HCT116 (cell line): ENCODE measurements around the gene RARB. TPM values are rescaled to one million over a fixed set of nuclear protein-coding genes. Genes with fewer than 3 reads are reported as not detected.

Source experiments
- ATAC-seq: fragments of 200-7000 bp; cut with Tn5 transposase; 2 replicates; pipeline ENCODE4 v1.9.1; 2020; ENCODE audit warnings: mild to moderate bottlenecking, moderate library complexity
- BruUV-seq: library from RNA; stranded (reverse); fragments of 400-500 nt; replicated peaks from 2 replicates; lab custom pipeline; 2021; lab: Mats Ljungman, UMichigan
- CTCF ChIA-PET: fragments of 300-600 bp; sonication (Branson Sonifier 250); formaldehyde crosslinking; loops from one replicate; lab custom pipeline; 2021; ENCODE audit warnings: antibody characterized with exemption; lab: Charles Lee
- POLR2A ChIA-PET: fragments of 300-600, 350-600 bp; sonication (Branson Sonifier 250); formaldehyde crosslinking; loops from one replicate; lab custom pipeline; 2021; ENCODE audit warnings: antibody characterized with exemption; lab: Charles Lee
- RAD21 ChIA-PET, 2 experiments: fragments of 300-600 bp; sonication (Branson Sonifier 250); formaldehyde crosslinking; loops; one replicate each; lab custom pipeline; 2023; ENCODE audit warnings: low total read pairs in 2 of 2; ENCODE audit not compliant: uncharacterized antibody in 2 of 2, unreplicated experiment in 2 of 2, low non-redundant PET in 1 of 2; lab: Charles Lee
- DNase-seq: peaks from one replicate; pipeline ENCODE4 v3.0.0-alpha.2; 2010; ENCODE audit warnings: low read depth, low spot score
- H2AFZ ChIP-seq: fragments of 200-600 bp; shearing (Covaris generic), sonication (generic); 2 replicates; pipeline ENCODE4 v1.6.1; 2017; ENCODE audit warnings: low read depth, mixed run types, mixed read lengths, antibody characterized with exemption, low read length; ENCODE audit not compliant: poor library complexity, severe bottlenecking
- H3K27ac ChIP-seq: 2 replicates; pipeline ENCODE4 v1.5.1; 2012; ENCODE audit warnings: low read depth, low read length
- H3K27me3 ChIP-seq: fragments of 200-600 bp; sonication (generic); 2 replicates; pipeline ENCODE4 v1.6.1; 2016; ENCODE audit warnings: mixed run types, low read length, mixed read lengths; ENCODE audit not compliant: insufficient read depth
- H3K36me3 ChIP-seq, 2 experiments: fragments of 200-500 bp in 1 of 2; fragments of 200-600 bp in 1 of 2; sonication (Bioruptor generic) in 1 of 2; sonication (generic) in 1 of 2; 2 replicates each; pipeline versions ENCODE4 v1.5.1 to v1.6.1; 2014 to 2016; ENCODE audit warnings: low read length in 2 of 2, inconsistent platforms in 1 of 2, mixed read lengths in 1 of 2, mixed run types in 1 of 2; ENCODE audit not compliant: insufficient read depth in 2 of 2, control insufficient read depth in 1 of 2
- H3K4me1 ChIP-seq, 2 experiments: fragments of 200-600 bp in 1 of 2; sonication (generic) in 1 of 2; 2 replicates each; pipeline versions ENCODE4 v1.5.1 to v1.6.1; 2012 to 2017; ENCODE audit warnings: low read length in 2 of 2, inconsistent platforms in 1 of 2, mild to moderate bottlenecking in 1 of 2, mixed read lengths in 1 of 2, mixed run types in 1 of 2, moderate library complexity in 1 of 2; ENCODE audit not compliant: insufficient read depth in 2 of 2, control insufficient read depth in 1 of 2
- H3K4me2 ChIP-seq: fragments of 200-600 bp; sonication (generic); 2 replicates; pipeline ENCODE4 v1.6.1; 2017; ENCODE audit warnings: mixed run types, low read length, mixed read lengths
- H3K4me3 ChIP-seq, 2 experiments: fragments of 200-600 bp in 1 of 2; sonication (generic) in 1 of 2; replicated peaks in 1 of 2; 2 replicates each; pipeline ENCODE4 v1.5.1; 2011 to 2016; ENCODE audit warnings: low read length in 2 of 2, control low read depth in 1 of 2, low read depth in 1 of 2, mild to moderate bottlenecking in 1 of 2, mixed read lengths in 1 of 2, mixed run types in 1 of 2
- H3K79me2 ChIP-seq: fragments of 200-600 bp; sonication (generic); 2 replicates; pipeline ENCODE4 v1.6.1; 2017; ENCODE audit warnings: mild to moderate bottlenecking, mixed run types, low read length, moderate library complexity, mixed read lengths; ENCODE audit not compliant: insufficient read depth
- H3K9ac ChIP-seq: fragments of 200-600 bp; sonication (generic); 2 replicates; pipeline ENCODE4 v1.6.1; 2016; ENCODE audit warnings: low read length, mixed read lengths
- H3K9me2 ChIP-seq: fragments of 200-600 bp; sonication (generic), shearing (Covaris generic); 2 replicates; pipeline ENCODE4 v1.6.1; 2017; ENCODE audit warnings: mixed run types, mild to moderate bottlenecking, moderate library complexity; ENCODE audit not compliant: insufficient read depth
- H3K9me3 ChIP-seq, 2 experiments: fragments of 200-500 bp in 1 of 2; fragments of 200-600 bp in 1 of 2; sonication (Bioruptor generic) in 1 of 2; sonication (generic) in 1 of 2; 2 replicates each; pipeline ENCODE4 v1.6.1; 2014 to 2017; ENCODE audit warnings: low read length in 2 of 2, mixed read lengths in 2 of 2, inconsistent platforms in 1 of 2, low read depth in 1 of 2, mild to moderate bottlenecking in 1 of 2, mixed run types in 1 of 2, moderate library complexity in 1 of 2; ENCODE audit not compliant: control insufficient read depth in 1 of 2, insufficient read depth in 1 of 2
- H4K20me1 ChIP-seq: fragments of 200-600 bp; sonication (generic), shearing (Covaris generic); 2 replicates; pipeline ENCODE4 v1.6.1; 2017; ENCODE audit warnings: mixed run types, mild to moderate bottlenecking, moderate library complexity; ENCODE audit not compliant: insufficient read depth
- ATF3 ChIP-seq: IDR thresholded peaks from 2 replicates; pipeline ENCODE4 v1.6.1; 2012
- CBX3 ChIP-seq: IDR thresholded peaks from 2 replicates; pipeline ENCODE4 v1.6.1; 2012; ENCODE audit warnings: low read depth
- CEBPB ChIP-seq: IDR thresholded peaks from 2 replicates; pipeline ENCODE4 v1.6.1; 2012; ENCODE audit warnings: low read depth
- EGR1 ChIP-seq: IDR thresholded peaks from 2 replicates; pipeline ENCODE4 v1.6.1; 2012; ENCODE audit warnings: low read depth
- EZH2 ChIP-seq: fragments of 200-600 bp; sonication (generic); IDR thresholded peaks from 2 replicates; pipeline ENCODE4 v1.6.1; 2017; ENCODE audit warnings: antibody characterized with exemption, mixed run types
- EZH2phosphoT487 ChIP-seq: fragments of 200-600 bp; IDR thresholded peaks from 2 replicates; pipeline ENCODE4 v1.6.1; 2018; ENCODE audit warnings: antibody characterized with exemption, borderline replicate concordance
- FOSL1 ChIP-seq: IDR thresholded peaks from 2 replicates; pipeline ENCODE4 v1.6.1; 2012; ENCODE audit warnings: low read depth
- JUND ChIP-seq: IDR thresholded peaks from 2 replicates; pipeline ENCODE4 v1.6.1; 2012
- POLR2AphosphoS5 ChIP-seq: IDR thresholded peaks from 2 replicates; pipeline ENCODE4 v1.6.1; 2011; ENCODE audit warnings: mild to moderate bottlenecking, low read depth, low read length, moderate library complexity
- RAD21 ChIP-seq: IDR thresholded peaks from 2 replicates; pipeline ENCODE4 v1.6.1; 2012; ENCODE audit warnings: low read depth, mild to moderate bottlenecking
- REST ChIP-seq: IDR thresholded peaks from 2 replicates; pipeline ENCODE4 v1.6.1; 2012; ENCODE audit warnings: low read depth
- SIN3A ChIP-seq: IDR thresholded peaks from 2 replicates; pipeline ENCODE4 v1.6.1; 2012; ENCODE audit warnings: low read depth
- SP1 ChIP-seq: IDR thresholded peaks from 2 replicates; pipeline ENCODE4 v1.6.1; 2012; ENCODE audit warnings: low read depth
- SRF ChIP-seq: IDR thresholded peaks from 2 replicates; pipeline ENCODE4 v1.6.1; 2012; ENCODE audit warnings: low read depth
- TCF7L2 ChIP-seq: IDR thresholded peaks from 2 replicates; pipeline ENCODE4 v1.7.0; 2011; ENCODE audit warnings: borderline replicate concordance, inconsistent platforms; ENCODE audit not compliant: insufficient read depth, insufficient read length; ENCODE audit errors: extremely low read depth
- YY1 ChIP-seq: IDR thresholded peaks from 2 replicates; pipeline ENCODE4 v1.6.1; 2011; ENCODE audit warnings: low read length, low read depth, moderate library complexity, mild to moderate bottlenecking; ENCODE audit not compliant: insufficient replicate concordance; ENCODE audit errors: extremely low read depth
- ZFX ChIP-seq: fragments of 450-650 bp; IDR thresholded peaks from 2 replicates; pipeline ENCODE4 v1.6.1; 2017
- intact Hi-C: fragments of 100-400 bp; cut with micrococcal nuclease; formaldehyde crosslinking; loops from 2 replicates; pipeline ENCODE4 v1.10.0; 2022
- total RNA-seq: library from RNA; stranded (reverse); gene quantifications from one replicate; pipeline ENCODE4 v1.2.1, GENCODE V29; 2021; ENCODE audit not compliant: unreplicated experiment
- TF ChIP-seq, protein P1 (sequence below): IDR thresholded peaks from 2 replicates; pipeline ENCODE4 v1.6.1; 2011; ENCODE audit warnings: mild to moderate bottlenecking, low read length, moderate library complexity; ENCODE audit not compliant: insufficient replicate concordance; ENCODE audit errors: extremely low read depth
- TF ChIP-seq, protein P2 (sequence below), 3 experiments: fragments of 200-600 bp in 1 of 3; sonication (generic) in 1 of 3; IDR thresholded peaks in 2 of 3; conservative IDR thresholded peaks in 1 of 3; 2 replicates each; pipeline ENCODE4 v1.5.1; 2012 to 2017; ENCODE audit warnings: low read depth in 2 of 3, low read length in 2 of 3, antibody characterized with exemption in 1 of 3, borderline replicate concordance in 1 of 3, control low read depth in 1 of 3, mild to moderate bottlenecking in 1 of 3, mixed read lengths in 1 of 3, mixed run types in 1 of 3, moderate library complexity in 1 of 3; ENCODE audit not compliant: insufficient read depth in 1 of 3
- TF ChIP-seq, protein P3 (sequence below): IDR thresholded peaks from 2 replicates; pipeline ENCODE4 v1.6.1; 2012

The RARB gene
- total RNA-seq, 1 experiment from 2014 or later, result not detected

- RAD21 ChIA-PET, result no interaction called here
- Histone ChIP-seq H3K79me2 (no peaks in the 10 kb centered on the region), H2AFZ (no peak overlapping the region), H3K9me2 (no peaks in the 10 kb centered on the region), H4K20me1 (no peaks in the 10 kb centered on the region), H3K4me3 (no peak overlapping the region), H3K9ac (no peak overlapping the region), H3K4me1 (peaks cover 0 to 8% of the 10 kb centered on the region in 2 experiments; a peak in 1 of 4 replicates), H3K27me3 (no peaks in the 10 kb centered on the region), H3K36me3 (peaks cover 6 to 21% of the 10 kb centered on the region in 2 experiments; a peak in 3 of 4 replicates), H3K4me2 (no peak overlapping the region), H3K9me3 (no peaks in the 10 kb centered on the region), H3K27ac (no peak overlapping the region)
- ATAC-seq, result no peak
- BruUV-seq, result no TSS peak
- TF ChIP-seq EGR1 (no peak), FOSL1 (no peak), SP1 (no peak), ZFX (no peak), CEBPB (no peak), SRF (no peak), JUND (no peak), POLR2AphosphoS5 (no peak), SIN3A (no peak), TCF7L2 (no peak), RAD21 (no peak), ATF3 (no peak), CBX3 (no peak), EZH2phosphoT487 (no peak), YY1 (no peak), EZH2 (no peak), REST (no peak)
- TF ChIP-seq, protein P1, sequence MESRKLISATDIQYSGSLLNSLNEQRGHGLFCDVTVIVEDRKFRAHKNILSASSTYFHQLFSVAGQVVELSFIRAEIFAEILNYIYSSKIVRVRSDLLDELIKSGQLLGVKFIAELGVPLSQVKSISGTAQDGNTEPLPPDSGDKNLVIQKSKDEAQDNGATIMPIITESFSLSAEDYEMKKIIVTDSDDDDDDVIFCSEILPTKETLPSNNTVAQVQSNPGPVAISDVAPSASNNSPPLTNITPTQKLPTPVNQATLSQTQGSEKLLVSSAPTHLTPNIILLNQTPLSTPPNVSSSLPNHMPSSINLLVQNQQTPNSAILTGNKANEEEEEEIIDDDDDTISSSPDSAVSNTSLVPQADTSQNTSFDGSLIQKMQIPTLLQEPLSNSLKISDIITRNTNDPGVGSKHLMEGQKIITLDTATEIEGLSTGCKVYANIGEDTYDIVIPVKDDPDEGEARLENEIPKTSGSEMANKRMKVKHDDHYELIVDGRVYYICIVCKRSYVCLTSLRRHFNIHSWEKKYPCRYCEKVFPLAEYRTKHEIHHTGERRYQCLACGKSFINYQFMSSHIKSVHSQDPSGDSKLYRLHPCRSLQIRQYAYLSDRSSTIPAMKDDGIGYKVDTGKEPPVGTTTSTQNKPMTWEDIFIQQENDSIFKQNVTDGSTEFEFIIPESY, result no peak
- TF ChIP-seq, protein P2, sequence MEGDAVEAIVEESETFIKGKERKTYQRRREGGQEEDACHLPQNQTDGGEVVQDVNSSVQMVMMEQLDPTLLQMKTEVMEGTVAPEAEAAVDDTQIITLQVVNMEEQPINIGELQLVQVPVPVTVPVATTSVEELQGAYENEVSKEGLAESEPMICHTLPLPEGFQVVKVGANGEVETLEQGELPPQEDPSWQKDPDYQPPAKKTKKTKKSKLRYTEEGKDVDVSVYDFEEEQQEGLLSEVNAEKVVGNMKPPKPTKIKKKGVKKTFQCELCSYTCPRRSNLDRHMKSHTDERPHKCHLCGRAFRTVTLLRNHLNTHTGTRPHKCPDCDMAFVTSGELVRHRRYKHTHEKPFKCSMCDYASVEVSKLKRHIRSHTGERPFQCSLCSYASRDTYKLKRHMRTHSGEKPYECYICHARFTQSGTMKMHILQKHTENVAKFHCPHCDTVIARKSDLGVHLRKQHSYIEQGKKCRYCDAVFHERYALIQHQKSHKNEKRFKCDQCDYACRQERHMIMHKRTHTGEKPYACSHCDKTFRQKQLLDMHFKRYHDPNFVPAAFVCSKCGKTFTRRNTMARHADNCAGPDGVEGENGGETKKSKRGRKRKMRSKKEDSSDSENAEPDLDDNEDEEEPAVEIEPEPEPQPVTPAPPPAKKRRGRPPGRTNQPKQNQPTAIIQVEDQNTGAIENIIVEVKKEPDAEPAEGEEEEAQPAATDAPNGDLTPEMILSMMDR (IDR thresholded peaks at IDR 0.05 in 2 of 3, conservative IDR thresholded peaks at IDR 0.05 in 1 of 3; ENCODE audit: borderline replicate concordance in 1 of 3, insufficient read depth in 1 of 3, low read depth in 2 of 3, low read length in 2 of 3), result no peak
- TF ChIP-seq, protein P3, sequence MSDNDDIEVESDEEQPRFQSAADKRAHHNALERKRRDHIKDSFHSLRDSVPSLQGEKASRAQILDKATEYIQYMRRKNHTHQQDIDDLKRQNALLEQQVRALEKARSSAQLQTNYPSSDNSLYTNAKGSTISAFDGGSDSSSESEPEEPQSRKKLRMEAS, result no peak
- POLR2A ChIA-PET, result no interaction called here
- CTCF ChIA-PET, result no interaction called here
- intact Hi-C loops, result no loop called here
- no peak for DNase-seq
Observed at GRCh38 chr3:25621087-25621486, 193.0 kb downstream of the RARB start.
